Mammary epithelial cell (primary cell): ENCODE results near the gene FHIT.

ENCODE experiments used
- EZH2 ChIP-seq: IDR thresholded peaks from 2 replicates; pipeline ENCODE4 v1.6.1; 2012; ENCODE audit warnings: low read length, inconsistent platforms, borderline replicate concordance
- TF ChIP-seq, protein P1 (sequence below), 2 donors: IDR thresholded peaks in 1 of 2; conservative IDR thresholded peaks in 1 of 2; 2 replicates each; pipeline ENCODE4 v1.5.1; 2011 to 2012; ENCODE audit warnings: inconsistent platforms in 2 of 2, low read length in 2 of 2, mild to moderate bottlenecking in 2 of 2, control low read depth in 1 of 2, low read depth in 1 of 2; ENCODE audit not compliant: insufficient read depth in 1 of 2; ENCODE audit errors: extremely low read depth in 1 of 2

- no peak for TF ChIP-seq EZH2
- TF ChIP-seq, protein P1, sequence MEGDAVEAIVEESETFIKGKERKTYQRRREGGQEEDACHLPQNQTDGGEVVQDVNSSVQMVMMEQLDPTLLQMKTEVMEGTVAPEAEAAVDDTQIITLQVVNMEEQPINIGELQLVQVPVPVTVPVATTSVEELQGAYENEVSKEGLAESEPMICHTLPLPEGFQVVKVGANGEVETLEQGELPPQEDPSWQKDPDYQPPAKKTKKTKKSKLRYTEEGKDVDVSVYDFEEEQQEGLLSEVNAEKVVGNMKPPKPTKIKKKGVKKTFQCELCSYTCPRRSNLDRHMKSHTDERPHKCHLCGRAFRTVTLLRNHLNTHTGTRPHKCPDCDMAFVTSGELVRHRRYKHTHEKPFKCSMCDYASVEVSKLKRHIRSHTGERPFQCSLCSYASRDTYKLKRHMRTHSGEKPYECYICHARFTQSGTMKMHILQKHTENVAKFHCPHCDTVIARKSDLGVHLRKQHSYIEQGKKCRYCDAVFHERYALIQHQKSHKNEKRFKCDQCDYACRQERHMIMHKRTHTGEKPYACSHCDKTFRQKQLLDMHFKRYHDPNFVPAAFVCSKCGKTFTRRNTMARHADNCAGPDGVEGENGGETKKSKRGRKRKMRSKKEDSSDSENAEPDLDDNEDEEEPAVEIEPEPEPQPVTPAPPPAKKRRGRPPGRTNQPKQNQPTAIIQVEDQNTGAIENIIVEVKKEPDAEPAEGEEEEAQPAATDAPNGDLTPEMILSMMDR (conservative IDR thresholded peaks at IDR 0.05 in 1 of 2, IDR thresholded peaks at IDR 0.05 in 1 of 2; ENCODE audit: extremely low read depth in 1 of 2, insufficient read depth in 1 of 2, low read depth in 1 of 2, low read length in 2 of 2), result no peak
Measured at GRCh38 chr3:59699648-59700320, 1551.5 kb downstream of the FHIT start.
